HL-60 (cell line): ENCODE data around the gene LIMS2.

Experiments
- DNase-seq, 2 experiments: peaks; one replicate each; pipeline ENCODE4 v3.0.0-alpha.2; 2010 to 2020; ENCODE audit warnings: low read depth in 1 of 2, low spot score in 1 of 2
- H3K27ac ChIP-seq: fragments of 250-450 bp; sonication (Bioruptor Pico); replicated peaks from 2 replicates; pipeline ENCODE4 v1.5.1; 2020; ENCODE audit warnings: mild to moderate bottlenecking, moderate library complexity
- H3K27me3 ChIP-seq: fragments of 250-450 bp; sonication (Bioruptor Pico); 2 replicates; pipeline ENCODE4 v1.5.1; 2021; ENCODE audit warnings: mild to moderate bottlenecking, moderate library complexity; ENCODE audit not compliant: insufficient read depth, poor library complexity, severe bottlenecking
- H3K4me3 ChIP-seq: replicated peaks from 2 replicates; pipeline ENCODE4 v1.5.1; 2011; ENCODE audit warnings: mild to moderate bottlenecking, control low read depth, low read length; ENCODE audit not compliant: insufficient read depth
- GABPA ChIP-seq: IDR thresholded peaks from 2 replicates; pipeline ENCODE4 v1.6.1; 2012; ENCODE audit warnings: low read depth
- POLR2AphosphoS5 ChIP-seq: IDR thresholded peaks from 2 replicates; pipeline ENCODE4 v1.6.1; 2012; ENCODE audit warnings: low read depth
- REST ChIP-seq: IDR thresholded peaks from 2 replicates; pipeline ENCODE4 v1.6.1; 2012; ENCODE audit warnings: low read depth; ENCODE audit not compliant: insufficient replicate concordance
- SPI1 ChIP-seq: IDR thresholded peaks from 2 replicates; pipeline ENCODE4 v1.6.1; 2012; ENCODE audit warnings: low read depth, mild to moderate bottlenecking, borderline replicate concordance
- TF ChIP-seq, protein P1 (sequence below): IDR thresholded peaks from one replicate; pipeline ENCODE4 v1.5.1; 2011; ENCODE audit warnings: low read length, control low read depth, inconsistent platforms; ENCODE audit not compliant: insufficient read depth

Gene LIMS2

DNA sequence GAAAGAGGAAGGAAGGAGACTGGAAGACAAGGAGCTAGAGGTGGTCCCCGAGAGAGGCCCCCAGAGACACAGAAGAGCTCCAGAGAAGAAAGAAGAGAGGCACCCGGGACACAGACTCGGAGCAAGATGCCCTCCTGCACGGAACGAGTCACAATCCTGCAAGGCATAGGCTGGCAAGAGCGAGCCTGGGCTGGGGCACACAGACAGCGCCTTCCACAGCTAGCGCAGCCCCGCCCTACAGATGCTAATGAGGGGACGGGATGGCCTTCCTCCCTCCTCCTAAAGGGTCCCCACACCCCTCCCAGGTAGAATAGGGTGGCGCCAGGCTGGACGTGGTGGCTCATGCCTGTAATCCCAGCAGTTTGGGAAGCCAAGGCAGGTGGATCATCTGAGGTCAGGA lies 49.2 kb downstream of the LIMS2 start:
- Histone ChIP-seq H3K27ac (no peak overlapping the region), H3K27me3 (no peaks in the 10 kb centered on the region), H3K4me3 (no peak overlapping the region)
- DNase-seq = no peak
- TF ChIP-seq POLR2AphosphoS5 = no peak
- TF ChIP-seq, protein P1, sequence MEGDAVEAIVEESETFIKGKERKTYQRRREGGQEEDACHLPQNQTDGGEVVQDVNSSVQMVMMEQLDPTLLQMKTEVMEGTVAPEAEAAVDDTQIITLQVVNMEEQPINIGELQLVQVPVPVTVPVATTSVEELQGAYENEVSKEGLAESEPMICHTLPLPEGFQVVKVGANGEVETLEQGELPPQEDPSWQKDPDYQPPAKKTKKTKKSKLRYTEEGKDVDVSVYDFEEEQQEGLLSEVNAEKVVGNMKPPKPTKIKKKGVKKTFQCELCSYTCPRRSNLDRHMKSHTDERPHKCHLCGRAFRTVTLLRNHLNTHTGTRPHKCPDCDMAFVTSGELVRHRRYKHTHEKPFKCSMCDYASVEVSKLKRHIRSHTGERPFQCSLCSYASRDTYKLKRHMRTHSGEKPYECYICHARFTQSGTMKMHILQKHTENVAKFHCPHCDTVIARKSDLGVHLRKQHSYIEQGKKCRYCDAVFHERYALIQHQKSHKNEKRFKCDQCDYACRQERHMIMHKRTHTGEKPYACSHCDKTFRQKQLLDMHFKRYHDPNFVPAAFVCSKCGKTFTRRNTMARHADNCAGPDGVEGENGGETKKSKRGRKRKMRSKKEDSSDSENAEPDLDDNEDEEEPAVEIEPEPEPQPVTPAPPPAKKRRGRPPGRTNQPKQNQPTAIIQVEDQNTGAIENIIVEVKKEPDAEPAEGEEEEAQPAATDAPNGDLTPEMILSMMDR = no peak
- no peak for TF ChIP-seq GABPA
- no peak for TF ChIP-seq SPI1

GRCh38 chr2:127625572-127625951 lies 49.8 kb downstream of the LIMS2 start:
- no peak for DNase-seq
- no peak overlapping the region for H3K27ac ChIP-seq
- no peak overlapping the region for H3K4me3 ChIP-seq
- H3K27me3 ChIP-seq = no peaks in the 10 kb centered on the region
- TF ChIP-seq GABPA = no peak
- no peak for TF ChIP-seq SPI1
- TF ChIP-seq POLR2AphosphoS5 = no peak
- no peak for TF ChIP-seq REST
- TF ChIP-seq, protein P1 = no peak

GRCh38 chr2:127624756-127625571 lies 50.4 kb downstream of the LIMS2 start:
- Histone ChIP-seq H3K27ac (no peak overlapping the region), H3K27me3 (no peaks in the 10 kb centered on the region), H3K4me3 (no peak overlapping the region)
- no peak for TF ChIP-seq GABPA
- no peak for TF ChIP-seq REST
- no peak for TF ChIP-seq SPI1
- TF ChIP-seq, protein P1 = no peak
- TF ChIP-seq POLR2AphosphoS5 = no peak
- no peak for DNase-seq
